GM10266 (cell line): ENCODE results near the gene PDE5A.

Experiments
- DNase-seq: peaks from one replicate; pipeline ENCODE4 v3.0.0; 2012; ENCODE audit errors: extremely low spot score
- TF ChIP-seq, protein P1 (sequence below): IDR thresholded peaks from 2 replicates; pipeline ENCODE4 v1.5.1; 2012; ENCODE audit warnings: mild to moderate bottlenecking, low read depth; ENCODE audit not compliant: control insufficient read depth, insufficient read depth; ENCODE audit errors: missing control alignments

Gene PDE5A

DNA sequence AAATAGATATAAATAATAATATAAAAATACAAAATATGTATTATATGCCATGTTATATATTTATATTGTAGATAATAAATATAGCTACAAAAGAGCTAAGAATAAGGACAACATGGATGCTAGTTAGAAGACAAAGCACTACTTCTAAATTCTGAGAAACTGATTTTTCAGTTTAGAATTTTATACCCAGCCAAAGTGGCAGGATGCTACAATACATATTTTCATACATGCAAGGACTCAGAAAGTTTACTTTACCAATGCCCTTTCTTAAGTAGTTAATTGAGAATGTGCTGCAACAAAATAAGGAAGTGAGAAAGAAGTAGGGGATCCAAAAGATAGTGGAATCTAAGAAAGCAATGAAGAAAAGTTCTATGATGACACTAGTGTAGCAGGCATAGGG is 64.5 kb downstream of the PDE5A start:
- no peak for DNase-seq
- TF ChIP-seq, protein P1, sequence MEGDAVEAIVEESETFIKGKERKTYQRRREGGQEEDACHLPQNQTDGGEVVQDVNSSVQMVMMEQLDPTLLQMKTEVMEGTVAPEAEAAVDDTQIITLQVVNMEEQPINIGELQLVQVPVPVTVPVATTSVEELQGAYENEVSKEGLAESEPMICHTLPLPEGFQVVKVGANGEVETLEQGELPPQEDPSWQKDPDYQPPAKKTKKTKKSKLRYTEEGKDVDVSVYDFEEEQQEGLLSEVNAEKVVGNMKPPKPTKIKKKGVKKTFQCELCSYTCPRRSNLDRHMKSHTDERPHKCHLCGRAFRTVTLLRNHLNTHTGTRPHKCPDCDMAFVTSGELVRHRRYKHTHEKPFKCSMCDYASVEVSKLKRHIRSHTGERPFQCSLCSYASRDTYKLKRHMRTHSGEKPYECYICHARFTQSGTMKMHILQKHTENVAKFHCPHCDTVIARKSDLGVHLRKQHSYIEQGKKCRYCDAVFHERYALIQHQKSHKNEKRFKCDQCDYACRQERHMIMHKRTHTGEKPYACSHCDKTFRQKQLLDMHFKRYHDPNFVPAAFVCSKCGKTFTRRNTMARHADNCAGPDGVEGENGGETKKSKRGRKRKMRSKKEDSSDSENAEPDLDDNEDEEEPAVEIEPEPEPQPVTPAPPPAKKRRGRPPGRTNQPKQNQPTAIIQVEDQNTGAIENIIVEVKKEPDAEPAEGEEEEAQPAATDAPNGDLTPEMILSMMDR: no peak

DNA sequence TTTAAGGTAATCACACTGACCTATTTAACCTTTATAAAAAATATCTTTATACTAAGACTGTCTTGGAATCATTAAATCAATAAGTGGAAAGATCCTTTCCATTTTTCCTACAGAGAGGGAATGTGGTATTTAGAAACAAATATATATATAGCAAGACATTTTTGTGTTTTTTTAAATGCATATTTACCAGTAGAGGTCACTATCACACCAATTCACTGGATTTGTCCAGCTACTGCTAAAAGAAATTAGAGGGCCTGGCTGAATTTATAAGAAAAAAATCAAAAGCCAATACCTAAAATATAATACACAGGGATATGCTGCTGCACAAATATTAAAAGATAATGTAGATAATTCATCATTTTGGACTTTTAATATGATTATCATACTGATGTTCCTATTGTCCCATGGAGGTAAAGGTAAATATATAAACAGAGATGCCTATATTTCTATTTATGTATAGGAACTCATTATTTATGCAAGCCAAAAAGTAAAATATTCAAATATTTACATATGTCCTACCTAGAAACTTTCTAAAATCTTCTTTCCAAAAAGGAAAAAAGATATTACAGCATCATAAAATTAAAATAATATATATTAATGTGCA is 69.5 kb downstream of the PDE5A start:
- peak; percentile 4 for DNase-seq

DNA sequence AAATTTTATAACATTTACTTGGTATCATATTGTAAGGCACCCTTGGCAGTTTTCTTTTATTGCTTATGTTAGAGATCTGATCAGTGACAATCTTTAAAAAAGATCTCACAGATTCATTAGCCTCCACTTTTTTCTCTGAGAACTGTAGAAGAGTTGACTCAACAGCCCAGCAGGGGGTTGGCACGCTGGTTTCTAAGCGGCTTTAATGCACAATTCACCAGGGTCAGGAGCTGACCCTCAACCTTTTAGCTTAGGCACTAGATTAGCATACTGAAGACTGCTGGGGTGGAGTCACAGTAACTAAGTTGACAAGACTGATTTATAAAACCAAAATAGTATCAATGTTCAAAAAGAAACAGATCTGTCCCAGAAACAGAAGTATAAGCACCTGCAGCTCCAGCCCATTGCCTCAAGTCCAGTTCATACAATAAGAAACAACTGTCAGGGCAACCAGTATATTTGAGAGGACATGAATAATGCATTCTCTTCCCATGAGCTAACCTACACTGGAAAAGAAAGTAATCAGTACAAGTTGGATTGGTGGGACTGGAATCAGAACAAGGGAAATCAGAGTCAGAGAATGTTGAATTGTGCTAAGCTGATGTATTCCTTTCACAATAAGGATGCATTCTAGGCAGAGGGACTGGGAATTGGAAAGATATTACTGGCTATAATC is 77.6 kb downstream of the PDE5A start:
- TF ChIP-seq, protein P1: no peak
- DNase-seq: no peak

More for the DNA sequence above, 69.5 kb downstream of the PDE5A start:
- TF ChIP-seq, protein P1: peak; percentile 23

DNA sequence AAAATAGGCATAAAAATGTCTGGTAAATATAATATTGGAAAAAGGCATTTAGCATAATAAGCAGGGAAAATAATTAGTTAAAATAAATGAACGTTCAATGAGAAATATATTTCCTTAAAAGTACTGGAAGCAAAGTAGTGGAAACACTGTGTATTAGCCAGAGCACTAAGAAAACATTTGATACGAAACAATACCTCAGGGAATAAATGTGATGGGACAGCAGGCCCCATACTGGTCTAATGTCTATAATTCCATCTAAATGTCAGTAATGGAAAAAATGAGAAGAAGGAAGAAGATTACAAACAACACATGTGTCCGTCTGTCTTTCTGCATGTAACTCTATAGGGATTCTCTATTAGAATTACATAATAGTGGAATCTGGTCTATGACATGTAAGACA is 79.0 kb downstream of the PDE5A start:
- TF ChIP-seq, protein P1: no peak
- no peak for DNase-seq

DNA sequence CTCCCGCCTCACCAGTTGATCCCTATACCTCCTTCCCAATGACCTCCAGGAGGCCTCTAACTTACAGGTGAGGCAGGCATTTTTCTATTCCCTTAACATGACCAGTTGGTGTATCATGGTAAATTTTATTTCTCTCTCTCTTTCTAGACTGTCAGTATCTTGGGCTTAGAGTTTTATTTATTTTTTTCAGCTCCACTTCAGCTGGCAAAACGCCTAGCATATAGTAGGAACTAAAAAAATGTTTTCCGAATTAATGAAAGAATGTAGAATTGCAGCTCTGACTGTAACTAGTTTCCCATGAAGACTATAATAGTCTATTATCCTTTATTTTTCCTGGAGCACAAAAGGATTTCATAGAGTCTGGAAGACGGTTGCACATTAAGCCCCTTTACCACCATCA is 84.8 kb downstream of the PDE5A start:
- no peak for DNase-seq
- TF ChIP-seq, protein P1: no peak

DNA sequence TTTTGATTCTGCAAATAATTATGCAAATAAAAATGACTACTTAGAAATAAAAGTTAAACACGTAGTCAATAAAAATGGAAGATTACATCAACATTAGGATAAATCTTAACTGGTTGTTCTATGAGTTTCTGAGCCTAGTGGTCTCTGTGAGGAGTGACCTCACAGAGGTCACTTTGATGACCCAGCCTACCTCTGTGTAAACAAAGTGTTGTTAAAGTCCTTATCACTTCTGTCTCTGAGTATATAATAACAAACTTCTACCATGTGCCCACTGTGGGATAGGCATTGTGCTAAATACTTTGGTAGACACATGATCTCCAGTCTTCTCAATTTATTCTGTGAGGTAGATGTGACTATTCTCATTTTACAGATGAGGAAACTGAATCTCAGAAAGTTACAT is 85.4 kb downstream of the PDE5A start:
- TF ChIP-seq, protein P1: no peak
- no peak for DNase-seq

DNA sequence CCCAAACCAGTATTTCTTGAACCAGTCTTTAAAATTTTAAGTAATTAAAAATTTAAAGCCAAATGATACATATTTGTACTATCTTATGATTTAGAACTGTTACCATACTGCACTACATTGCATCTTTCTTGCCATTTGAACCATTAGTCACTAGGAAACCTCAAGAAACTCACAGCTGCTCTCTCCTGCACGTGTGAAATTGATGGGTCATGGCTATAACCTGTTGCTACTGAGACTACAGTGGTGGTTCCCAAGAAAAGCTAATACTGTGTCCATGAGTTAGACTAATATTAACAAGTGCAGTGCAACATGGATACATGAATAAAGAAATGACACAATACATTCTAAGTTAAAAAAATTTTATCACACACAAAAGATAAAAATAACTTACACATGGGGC is 88.4 kb downstream of the PDE5A start:
- TF ChIP-seq, protein P1: no peak

More for the DNA sequence above, 88.4 kb downstream of the PDE5A start:
- no peak for DNase-seq
